ENCODE data around the gene OLFML3.
"Not testable (repeated sequence)": the region's sequence is repeated elsewhere in the genome, so short reads cannot be mapped to it uniquely, and the experiment has no call there.

Gene OLFML3, protein sequence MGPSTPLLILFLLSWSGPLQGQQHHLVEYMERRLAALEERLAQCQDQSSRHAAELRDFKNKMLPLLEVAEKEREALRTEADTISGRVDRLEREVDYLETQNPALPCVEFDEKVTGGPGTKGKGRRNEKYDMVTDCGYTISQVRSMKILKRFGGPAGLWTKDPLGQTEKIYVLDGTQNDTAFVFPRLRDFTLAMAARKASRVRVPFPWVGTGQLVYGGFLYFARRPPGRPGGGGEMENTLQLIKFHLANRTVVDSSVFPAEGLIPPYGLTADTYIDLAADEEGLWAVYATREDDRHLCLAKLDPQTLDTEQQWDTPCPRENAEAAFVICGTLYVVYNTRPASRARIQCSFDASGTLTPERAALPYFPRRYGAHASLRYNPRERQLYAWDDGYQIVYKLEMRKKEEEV

DNA sequence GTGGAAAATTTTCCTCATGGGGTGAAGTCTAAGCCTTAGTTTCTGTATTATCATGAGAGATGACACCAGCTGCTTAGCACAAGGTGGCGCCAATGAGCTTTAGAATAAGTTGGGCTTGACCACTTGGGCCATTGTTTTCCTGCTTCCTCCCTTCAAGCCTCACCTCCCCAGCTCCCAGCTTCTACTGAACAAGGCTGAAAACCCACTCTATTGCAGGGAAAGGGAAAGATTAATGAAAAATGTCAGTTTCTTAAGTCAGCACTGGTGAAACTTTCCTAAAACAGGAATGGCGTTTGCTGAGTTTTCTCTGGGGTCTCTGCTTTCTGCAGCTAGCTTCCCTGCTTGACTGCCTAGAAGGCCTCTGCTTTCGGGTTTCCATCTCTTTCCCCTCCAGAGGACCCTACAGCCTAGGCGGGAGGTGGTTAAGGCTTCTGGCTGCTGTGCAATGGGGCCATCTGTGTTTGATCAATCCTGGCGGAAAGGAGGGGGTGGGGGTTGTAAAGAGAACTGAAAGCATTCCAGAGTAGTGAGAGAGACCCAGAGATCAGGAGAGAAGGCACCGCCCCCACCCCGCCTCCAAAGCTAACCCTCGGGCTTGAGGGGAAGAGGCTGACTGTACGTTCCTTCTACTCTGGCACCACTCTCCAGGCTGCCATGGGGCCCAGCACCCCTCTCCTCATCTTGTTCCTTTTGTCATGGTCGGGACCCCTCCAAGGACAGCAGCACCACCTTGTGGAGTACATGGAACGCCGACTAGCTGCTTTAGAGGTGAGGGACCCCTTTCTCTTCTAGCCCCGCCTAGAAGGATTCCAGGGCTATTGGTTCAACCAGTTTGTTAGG lies at the start of gene OLFML3:
OLFML3 (plus strand) TSS at position 612 of the 840 bp plus-strand sequence; CDS start at position 655, 43 bp downstream.
- peak; percentile 93 for DNase-seq (ENCODE audit: low read depth)

DNA sequence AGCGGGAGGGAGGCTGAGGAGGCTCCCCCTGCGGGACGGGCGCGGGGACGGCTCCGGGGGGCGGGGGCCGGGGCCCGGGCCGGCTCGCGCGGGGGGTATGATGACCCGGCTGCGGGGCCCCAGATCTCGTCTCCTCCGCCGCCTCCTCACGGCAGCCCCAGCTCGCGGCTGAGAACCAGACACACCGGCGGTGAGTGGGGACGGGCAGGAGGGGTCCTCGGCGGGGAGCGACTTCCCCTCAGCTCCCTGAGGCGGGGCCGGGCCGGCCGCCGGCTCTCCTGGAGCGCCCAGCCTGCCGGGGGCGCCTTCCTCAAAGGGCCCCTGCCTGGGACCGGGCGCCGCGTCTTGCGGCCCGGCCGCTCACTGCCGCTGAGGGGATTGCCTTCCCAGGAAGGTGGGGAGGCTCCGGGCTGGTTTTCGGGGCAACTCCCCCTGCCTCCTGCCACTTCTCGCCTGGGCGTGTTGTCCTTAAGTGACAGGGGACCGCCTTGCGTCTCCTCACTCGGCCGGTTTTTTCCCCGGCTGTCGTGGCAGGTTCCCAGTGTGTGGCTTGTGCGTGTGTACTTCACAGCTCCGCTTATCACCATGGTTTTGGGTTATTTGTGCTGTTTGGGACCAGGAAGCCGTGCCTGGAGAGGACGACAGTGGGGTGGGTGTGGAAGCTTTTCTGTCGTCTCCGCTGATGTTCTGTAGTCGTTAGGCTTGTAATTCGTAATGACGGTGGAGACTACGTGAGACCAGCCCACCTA lies 49.4 kb upstream of the OLFML3 start:
- DNase-seq (ENCODE audit: low read depth), result no peak

DNA sequence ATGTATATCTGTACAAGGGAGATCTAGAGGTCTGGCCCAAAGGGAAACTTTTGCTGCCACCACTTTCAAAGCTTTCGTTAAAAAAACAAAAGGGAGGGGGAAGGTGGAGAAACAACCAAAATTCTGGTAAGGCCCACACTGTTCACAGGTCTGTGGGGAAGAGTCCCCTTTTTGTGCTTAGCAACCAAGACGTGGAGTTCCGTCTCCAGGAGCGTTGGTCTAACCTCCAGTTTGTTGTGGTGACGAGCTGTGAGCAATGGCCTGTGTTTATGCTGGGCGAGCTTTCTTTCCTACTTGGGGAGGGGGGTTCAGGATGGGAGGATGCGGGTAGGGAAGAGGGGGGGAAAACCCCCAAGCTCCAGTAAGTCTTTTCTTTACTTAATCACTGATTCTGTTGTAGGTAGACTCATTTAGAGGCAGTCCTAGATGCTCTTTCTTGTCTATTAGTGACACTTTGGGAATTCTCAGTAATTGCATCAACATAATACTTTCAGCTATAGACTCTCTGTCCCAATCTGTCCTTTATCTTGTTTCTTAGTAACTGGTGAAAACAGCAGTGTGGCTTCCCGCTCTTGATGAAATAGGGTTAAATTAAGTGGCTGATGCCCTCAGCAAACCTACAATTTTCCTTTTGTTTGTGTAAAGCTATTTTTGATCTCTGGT lies 48.6 kb upstream of the OLFML3 start:
- peak; percentile 72 for DNase-seq (ENCODE audit: low read depth)

DNA sequence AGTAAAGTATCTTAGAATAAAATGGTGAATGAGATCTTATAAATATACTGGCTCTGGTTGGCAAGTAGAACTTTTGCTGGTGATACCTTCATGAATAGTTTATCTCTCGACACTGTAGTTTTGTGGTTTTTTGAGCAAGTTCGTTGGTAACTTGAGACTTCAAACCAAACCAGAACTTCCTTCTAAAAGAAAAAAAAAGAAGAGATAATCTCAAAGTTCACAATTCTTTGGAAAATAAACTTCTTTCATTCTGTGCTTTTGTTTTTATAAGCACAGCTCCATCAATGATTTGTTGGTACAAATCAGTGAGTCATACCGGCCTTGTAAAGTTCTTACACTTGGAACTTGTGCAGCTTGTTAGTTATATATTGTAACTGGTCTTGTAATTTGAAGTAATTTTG lies 47.8 kb upstream of the OLFML3 start:
- DNase-seq (ENCODE audit: low read depth), result peak; percentile 33

DNA sequence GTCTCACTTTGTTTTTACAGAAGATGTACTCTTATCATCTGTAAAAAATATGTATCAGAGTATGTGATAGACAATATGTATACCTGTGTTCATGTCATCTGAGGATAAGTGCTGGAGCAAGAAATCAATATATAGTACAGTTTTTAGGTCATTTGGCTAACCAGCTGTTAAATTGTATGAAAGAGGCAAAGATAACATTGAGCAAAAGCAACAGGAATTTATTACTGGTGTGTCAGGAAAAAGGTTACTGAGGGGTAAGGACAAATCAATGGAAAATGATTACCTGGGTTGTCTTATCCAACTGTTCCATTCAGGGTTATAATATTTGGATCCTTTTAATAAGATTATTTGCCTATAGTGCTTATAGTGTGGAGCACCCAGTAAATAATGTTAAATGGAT lies 45.3 kb upstream of the OLFML3 start:
- DNase-seq (ENCODE audit: low read depth), result no peak

DNA sequence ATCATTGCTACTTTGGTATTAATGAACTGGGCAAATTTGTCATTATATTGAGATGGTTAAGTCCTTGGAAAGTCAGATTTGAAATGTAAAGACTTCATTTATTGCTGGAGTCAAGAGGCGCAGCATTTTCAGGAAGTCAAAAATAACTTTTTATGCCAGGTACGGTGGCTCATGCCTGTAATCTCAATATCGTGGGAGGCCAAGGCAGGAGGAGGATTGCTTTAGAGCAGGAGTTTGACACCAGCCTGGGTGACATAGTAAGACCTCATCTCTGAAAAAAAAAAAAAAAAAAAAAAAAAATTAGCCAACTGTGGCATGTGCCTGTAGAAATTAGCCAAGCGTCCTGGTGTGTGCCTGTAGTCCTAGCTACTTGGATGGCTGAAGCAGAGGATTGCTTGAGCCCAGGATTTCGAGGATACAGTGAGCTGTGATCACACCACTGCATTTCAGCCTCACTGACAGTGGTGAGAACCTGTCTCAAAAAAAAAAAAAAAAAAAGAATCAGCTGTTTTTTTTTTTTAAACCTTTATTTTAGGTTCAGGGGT lies 44.7 kb upstream of the OLFML3 start:
- no peak for DNase-seq (ENCODE audit: low read depth)

DNA sequence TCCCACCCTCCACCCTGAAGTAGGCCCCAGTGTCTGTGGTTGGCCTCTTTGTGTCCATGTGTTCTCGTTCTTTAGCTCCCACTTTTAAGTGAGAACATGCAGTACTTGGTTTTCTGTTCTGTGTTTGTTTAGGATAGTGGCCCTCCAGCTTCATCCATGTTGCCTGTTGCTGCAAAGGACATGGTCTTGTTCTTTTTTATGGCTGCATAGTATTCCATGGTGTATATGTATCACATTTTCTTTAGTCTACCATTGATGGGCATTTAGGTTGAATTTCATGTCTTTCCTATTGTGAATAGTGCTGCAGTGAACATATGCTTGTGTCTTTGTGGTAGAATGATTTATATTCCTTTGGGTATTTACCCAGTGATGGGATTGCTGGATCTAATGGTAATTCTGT lies 44.1 kb upstream of the OLFML3 start:
- DNase-seq (ENCODE audit: low read depth), result no peak

DNA sequence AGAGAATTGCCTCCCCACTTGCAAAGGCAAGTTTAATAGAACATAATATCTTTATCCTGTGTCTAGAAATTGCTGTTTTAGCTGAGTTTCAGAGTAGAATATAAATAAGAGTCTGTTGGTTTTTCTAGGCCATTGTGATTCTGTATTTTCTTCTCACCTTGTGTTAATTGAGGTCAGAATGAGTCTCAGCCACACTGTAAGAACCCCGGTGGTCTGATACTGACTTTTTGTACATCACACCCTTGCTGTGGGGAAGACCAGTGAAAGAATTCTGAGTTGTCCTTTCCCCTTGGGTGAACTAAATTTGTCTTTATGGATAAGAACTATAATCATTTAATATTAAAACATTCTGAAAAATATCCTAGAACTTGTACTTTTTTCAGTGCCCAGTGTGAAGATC lies 43.3 kb upstream of the OLFML3 start:
- no peak for DNase-seq (ENCODE audit: low read depth)

DNA sequence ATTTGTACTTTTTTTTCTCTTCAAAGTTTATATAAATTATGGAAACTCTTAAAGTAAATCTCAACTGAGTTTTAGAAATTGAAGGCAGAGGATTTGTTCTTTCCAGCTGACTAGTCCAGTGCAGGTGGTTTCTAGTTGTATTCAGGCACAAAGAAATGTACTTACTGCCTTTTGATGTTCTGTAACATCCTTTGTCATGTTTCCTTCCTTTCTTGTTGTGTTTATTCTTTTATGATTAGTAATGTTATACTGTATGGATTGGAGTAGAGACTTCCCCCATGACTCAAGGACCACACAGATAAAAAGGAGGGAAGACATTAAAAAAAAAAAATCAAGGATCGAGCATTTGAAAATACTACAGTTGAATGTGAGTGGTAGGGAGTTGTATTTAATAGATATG lies 42.1 kb upstream of the OLFML3 start:
- DNase-seq (ENCODE audit: low read depth), result no peak

DNA sequence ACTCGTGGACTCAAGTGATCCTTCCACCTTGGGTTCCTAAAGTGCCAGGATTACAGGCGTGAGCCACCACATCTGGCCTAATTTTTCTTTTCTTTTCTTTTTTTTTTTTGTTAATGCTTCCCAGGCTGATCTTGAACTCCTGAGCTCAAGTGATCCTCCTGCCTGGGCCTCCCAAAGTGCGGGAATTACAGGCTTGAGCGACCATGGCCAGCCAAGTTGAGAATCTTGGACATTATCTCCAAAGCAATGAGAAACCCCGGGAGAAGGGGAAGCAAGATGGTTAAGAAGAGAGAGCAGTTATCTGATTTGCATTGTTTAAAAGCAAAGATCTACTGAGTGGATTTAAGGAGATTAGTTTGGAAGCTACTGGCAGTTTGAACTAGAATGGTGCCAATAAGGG lies 41.1 kb upstream of the OLFML3 start:
- DNase-seq (ENCODE audit: low read depth), result no peak

DNA sequence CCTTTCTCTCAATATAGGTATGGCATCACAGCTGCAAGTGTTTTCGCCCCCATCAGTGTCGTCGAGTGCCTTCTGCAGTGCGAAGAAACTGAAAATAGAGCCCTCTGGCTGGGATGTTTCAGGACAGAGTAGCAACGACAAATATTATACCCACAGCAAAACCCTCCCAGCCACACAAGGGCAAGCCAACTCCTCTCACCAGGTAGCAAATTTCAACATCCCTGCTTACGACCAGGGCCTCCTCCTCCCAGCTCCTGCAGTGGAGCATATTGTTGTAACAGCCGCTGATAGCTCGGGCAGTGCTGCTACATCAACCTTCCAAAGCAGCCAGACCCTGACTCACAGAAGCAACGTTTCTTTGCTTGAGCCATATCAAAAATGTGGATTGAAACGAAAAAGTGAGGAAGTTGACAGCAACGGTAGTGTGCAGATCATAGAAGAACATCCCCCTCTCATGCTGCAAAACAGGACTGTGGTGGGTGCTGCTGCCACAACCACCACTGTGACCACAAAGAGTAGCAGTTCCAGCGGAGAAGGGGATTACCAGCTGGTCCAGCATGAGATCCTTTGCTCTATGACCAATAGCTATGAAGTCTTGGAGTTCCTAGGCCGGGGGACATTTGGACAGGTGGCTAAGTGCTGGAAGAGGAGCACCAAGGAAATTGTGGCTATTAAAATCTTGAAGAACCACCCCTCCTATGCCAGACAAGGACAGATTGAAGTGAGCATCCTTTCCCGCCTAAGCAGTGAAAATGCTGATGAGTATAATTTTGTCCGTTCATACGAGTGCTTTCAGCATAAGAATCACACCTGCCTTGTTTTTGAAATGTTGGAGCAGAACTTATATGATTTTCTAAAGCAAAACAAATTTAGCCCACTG lies 38.7 kb upstream of the OLFML3 start:
- DNase-seq (ENCODE audit: low read depth), result no peak

DNA sequence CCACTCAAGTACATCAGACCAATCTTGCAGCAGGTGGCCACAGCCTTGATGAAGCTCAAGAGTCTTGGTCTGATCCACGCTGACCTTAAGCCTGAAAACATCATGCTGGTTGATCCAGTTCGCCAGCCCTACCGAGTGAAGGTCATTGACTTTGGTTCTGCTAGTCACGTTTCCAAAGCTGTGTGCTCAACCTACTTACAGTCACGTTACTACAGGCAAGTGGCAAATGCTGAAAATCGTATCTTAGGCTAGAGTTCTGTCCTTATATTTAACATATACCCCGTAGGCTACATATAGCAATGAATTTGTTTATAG lies 38.1 kb upstream of the OLFML3 start:
- no peak for DNase-seq (ENCODE audit: low read depth)

DNA sequence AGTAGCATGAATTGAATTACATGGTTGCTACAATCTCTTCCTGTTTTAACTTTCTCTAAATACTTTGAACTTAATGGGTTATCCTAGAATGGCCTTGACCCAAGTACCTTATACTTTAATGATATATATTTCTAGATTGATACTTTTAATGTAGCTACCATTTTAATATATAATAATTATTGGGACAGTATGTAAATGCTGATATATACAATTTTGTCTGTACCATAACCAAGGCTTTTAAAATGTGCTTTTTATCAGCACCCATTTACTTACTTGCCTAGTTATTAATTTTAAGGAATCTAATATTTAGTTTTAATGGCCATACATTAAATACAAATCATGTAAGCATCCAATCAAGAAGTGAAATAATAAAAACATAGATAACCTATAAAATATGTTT lies 36.7 kb upstream of the OLFML3 start:
- no peak for DNase-seq (ENCODE audit: low read depth)

DNA sequence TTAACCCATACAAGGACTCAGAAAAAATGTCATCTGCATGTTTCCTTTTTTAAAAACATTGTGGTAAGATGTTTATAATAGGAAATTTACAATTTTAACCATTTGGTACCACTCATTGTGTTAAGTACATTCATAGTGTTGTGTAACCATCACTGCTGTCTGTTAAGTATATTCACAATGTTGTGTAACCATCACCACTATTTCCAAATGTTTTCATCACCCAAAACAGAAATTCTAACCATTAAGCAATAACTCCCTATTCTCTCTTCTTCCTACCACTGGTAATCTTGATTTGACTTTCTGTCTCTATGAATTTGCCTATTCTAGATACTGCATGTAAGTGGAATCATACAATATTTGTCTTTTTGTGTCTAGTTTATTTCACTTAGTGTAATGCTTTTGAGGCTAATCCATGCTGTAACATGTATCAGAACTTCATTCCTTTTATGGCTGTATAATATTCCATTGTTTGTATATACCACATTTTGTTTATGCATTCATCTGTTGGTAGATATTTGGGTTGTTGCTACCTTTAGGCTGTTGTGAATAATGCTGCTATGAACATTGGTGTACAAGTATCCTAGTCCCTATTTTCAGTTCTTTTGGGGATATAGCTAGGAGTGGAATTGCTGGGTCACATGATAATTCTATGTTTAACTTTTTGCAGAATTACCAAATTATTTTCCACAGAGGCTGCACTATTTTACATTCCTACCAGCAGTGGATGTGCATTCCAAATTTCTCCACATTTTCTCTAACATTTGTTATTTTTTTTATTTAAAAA lies 36.1 kb upstream of the OLFML3 start:
- DNase-seq (ENCODE audit: low read depth), result no peak

DNA sequence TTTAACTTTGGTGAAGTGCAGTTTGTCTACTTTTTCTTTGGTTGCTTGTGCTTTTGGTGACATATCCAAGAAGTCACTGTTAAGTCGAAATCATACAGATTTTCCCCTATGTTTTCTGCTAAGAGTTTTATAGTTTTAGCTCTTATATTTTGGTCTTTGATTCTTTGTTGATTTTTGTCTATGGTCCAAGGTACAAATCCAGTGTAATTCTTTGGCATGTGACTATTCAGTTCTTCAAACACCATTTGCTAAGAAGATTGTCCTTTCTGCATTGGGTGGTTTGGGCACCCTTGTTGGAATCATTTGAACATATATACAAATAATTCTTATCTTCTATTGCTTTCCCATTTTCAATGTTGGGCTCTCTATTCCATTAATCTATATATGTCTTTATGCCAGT lies 33.9 kb upstream of the OLFML3 start:
- DNase-seq (ENCODE audit: low read depth), result no peak

DNA sequence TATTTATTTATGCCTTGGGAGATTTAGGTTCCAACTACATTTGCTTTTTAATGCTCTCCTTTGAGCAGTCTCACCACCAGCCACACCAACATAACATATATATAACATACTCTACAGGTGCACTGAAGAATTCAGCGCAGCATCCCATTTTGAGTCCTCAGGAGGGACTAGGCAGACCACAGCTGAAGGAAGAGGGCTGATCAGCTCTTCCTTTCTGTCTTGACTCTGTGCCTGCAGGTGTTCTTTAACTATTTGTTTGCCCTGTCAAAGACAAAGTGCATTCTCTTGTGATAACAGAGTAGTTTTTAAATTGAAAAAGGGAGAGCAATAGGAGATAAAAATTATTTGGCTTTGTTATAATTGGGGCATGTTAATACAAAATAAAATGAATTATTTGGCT lies 33.2 kb upstream of the OLFML3 start:
- no peak for DNase-seq (ENCODE audit: low read depth)

DNA sequence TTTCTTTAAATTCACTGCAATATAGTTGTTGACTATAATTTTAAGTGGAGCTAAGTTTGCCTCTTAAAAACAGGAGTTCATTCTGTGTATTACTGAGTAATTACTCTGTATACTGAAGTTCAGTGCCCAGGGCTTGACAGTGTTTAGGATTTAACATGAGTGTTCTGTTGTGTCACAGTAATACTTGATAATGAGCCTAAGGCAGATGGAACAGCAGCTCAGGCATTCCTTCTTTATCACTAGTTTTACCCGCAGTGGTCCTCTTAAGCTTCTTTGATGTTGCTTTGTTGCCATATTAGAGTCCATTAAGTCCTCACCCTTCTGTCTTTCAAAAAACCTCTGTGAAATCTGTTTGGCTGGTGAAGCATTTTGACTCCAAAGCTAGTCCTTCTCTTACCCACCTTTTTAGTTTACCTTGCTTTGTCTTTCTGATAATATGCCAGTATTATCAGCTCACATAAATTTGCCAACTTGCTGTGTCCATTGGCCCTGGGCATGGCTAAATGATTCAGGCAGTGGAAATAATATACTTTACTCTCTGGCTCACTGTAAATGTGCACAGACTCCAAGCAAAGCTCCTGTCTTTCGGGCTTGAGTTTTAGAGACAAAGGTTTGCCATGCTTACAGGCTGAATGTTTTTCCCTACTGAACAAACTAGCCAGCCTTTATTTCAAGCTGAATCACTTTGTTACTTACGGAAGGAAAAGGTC lies 32.4 kb upstream of the OLFML3 start:
- no peak for DNase-seq (ENCODE audit: low read depth)

DNA sequence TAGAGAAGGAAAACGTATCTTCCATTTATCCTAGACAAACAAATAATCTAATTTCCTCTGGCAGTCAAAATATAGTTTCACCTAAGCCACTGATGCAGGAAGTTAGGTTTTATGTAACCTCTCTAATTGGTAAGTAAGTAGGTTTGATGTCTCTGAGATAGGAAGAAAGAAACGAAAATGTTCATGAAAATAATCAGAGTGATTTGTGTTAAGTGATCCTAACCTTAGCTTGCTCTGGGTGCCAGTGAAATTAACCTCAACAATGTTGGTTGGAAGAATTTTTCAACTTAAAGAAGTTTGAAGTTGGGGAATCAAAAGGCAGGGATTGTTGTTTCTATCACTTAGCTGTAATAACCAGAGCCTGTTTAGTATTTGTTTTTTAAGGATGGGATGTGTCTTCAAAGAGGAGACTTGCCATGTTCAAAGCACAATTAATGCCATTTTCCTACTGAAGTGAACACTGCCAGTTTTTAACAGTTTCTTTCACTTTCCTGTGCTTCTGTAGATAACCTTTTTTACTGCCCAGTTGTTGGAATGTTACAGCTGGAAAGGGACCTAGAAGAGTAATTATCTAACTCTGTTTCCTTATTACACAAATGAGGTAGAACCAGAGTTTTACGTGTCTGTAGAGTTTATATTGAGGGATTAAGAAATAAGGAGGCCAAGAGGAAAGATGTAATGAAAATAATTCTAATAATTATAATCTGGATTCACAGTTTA lies 31.7 kb upstream of the OLFML3 start:
- no peak for DNase-seq (ENCODE audit: low read depth)

DNA sequence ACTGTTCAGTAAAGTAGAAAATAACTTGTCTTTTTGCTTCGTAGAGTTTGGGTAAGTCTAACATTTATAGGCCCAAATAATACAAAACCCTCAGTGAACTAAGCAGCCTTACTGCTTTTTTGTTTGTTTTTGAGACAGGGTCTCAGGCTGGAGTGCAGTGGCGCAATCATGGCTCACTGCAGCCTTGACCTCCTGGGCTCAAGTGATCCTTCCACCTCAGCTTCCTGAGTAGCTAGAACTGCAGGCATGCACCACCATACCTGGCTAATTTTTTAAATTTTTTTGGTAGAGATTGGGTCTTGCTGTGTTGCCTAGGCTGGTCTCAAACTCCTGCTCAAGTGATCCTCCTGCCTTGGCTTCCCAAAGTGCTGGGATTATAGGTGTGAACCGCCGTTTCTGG lies 31.1 kb upstream of the OLFML3 start:
- not testable (repeated sequence) for DNase-seq (ENCODE audit: low read depth)

Data from stromal cell of bone marrow (primary cell).